Measurements from ENCODE around the gene PIM3. TPM values are rescaled to one million over a fixed set of nuclear protein-coding genes. Genes with fewer than 3 reads are reported as not detected.

Gene PIM3
- total and polyA plus RNA-seq, 2 of the 8 experiments (the other 6 are each of a cell fraction or from before 2014, with no cell fraction given), result 22.6 to 30.0 TPM

DNA sequence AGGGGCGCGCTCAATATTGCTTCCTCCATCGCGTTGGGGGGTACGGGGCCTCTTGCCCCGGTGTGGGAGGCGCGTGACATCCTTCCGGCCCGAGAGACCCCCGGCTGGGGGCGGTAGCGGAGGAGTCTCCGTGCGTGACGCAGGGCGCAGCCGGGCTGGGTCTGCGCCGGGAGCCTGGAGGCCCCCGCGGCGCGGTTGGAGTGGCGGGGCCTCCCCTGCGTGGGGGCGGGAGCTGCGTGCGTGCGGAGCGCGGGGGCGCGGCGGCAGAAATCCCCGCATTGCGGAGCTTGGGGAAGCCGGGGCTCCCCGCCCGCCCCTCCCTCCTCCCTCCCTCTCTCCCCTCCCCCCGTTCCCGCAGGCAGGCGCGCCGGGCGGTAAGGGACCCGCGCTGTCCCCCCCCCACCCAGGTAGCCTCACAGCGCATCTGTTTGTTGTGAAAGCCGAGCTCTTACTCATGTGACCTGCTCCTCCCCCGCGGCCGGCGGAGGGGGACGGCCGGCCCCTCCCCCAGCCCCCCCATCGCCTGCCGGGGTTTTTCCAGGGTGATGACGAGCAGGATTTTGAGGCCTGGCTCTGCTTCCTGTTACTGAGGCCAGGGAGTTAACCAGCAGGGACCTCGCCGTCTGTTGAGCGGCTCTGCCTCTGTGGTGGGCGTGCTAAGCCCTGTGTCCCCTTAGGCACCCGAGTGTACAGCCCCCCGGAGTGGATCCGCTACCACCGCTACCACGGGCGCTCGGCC, 1.6 kb downstream of the PIM3 start:
- Histone ChIP-seq H3K9ac (replicated peaks in 1 of 4; ENCODE audit: extremely low read depth in 1 of 4, low read depth in 3 of 4, low read length in 3 of 4) (peak overlapping the region in 3 of 4 experiments; percentile 29 to 72 (median 66); a peak in 5 of 7 replicates), H3K27ac (ENCODE audit: low read depth, low read length) (peak overlapping the region; percentile 79), H3K23ac (ENCODE audit: insufficient read length) (no peak overlapping the region), H3K4me2 (ENCODE audit: insufficient read depth in 1 of 2, low read depth in 2 of 2, low read length in 2 of 2) (peak overlapping the region; percentile 51 to 96), H2BK5ac (ENCODE audit: low read depth, low read length) (peak overlapping the region; percentile 83), H3K27me3 (replicated peaks in 1 of 4; ENCODE audit: control insufficient read depth in 3 of 4, extremely low read depth in 1 of 4, insufficient read depth in 3 of 4, low read length in 3 of 4) (peaks cover 0 to 12% (median 6%) of the 10 kb centered on the region in 4 experiments; a peak in 6 of 7 replicates), H2AK5ac (ENCODE audit: low read depth, low read length) (no peak overlapping the region), H4K20me1 (replicated peaks in 1 of 2; ENCODE audit: control insufficient read depth in 1 of 2, insufficient read depth in 2 of 2, low read length in 2 of 2) (peaks cover 16 to 20% of the 10 kb centered on the region in 2 experiments), H3K14ac (ENCODE audit: insufficient read length) (no peak overlapping the region), H3K4ac (replicated peaks; ENCODE audit: insufficient read length, low read depth, low read length) (no peak overlapping the region), H3K36me3 (ENCODE audit: control insufficient read depth in 2 of 4, insufficient read depth in 4 of 4, low read length in 3 of 4) (peaks cover 8 to 18% (median 12%) of the 10 kb centered on the region in 4 experiments; a peak in 6 of 8 replicates), H3K9me3 (ENCODE audit: insufficient read depth in 2 of 2, low read depth in 1 of 2, low read length in 1 of 2) (no peaks in the 10 kb centered on the region), H3K18ac (ENCODE audit: extremely low read depth, low read length) (peak overlapping the region; percentile 60; the same call in 1 of the 2 replicates), H2BK20ac (ENCODE audit: low read length) (no peak overlapping the region), H4K8ac (ENCODE audit: extremely low read depth, insufficient read depth, low read length) (peak overlapping the region; percentile 81), H3K4me1 (replicated peaks in 1 of 4; ENCODE audit: control insufficient read depth in 3 of 4, insufficient read depth in 4 of 4, low read length in 3 of 4) (peaks cover 0 to 27% (median 13%) of the 10 kb centered on the region in 4 experiments; a peak in 5 of 7 replicates), H3K79me2 (ENCODE audit: control insufficient read depth in 1 of 2, insufficient read depth in 2 of 2, low read length in 2 of 2) (peaks cover 0 to 19% of the 10 kb centered on the region in 2 experiments; a peak in 1 of 4 replicates), H3K23me2 (ENCODE audit: low read depth, low read length) (peaks cover 13% of the 10 kb centered on the region; the same call in 1 of the 2 replicates), H2BK120ac (replicated peaks; ENCODE audit: low read depth, low read length) (no peak overlapping the region), H3K56ac (replicated peaks; ENCODE audit: insufficient read length, low read depth, low read length) (peak overlapping the region; percentile 75), H3K79me1 (ENCODE audit: low read depth, low read length) (0 out of 2 replicates have a peak, but pooled peaks cover 2% of the 10 kb centered on the region), H4K91ac (replicated peaks; ENCODE audit: insufficient read length, low read length) (peak overlapping the region; percentile 96), H3K4me3 (ENCODE audit: extremely low read depth in 1 of 4, insufficient read depth in 2 of 4, low read depth in 3 of 4, low read length in 4 of 4) (peak overlapping the region; percentile 49 to 79 (median 74)), H2BK15ac (ENCODE audit: low read length) (no peak overlapping the region; the same call in 1 of the 2 replicates), H2AFZ (ENCODE audit: low read length) (no peak overlapping the region), H2BK12ac (ENCODE audit: low read depth, low read length) (peak overlapping the region; percentile 75; the same call in 1 of the 2 replicates), H4K5ac (ENCODE audit: insufficient read length, low read depth, low read length) (peak overlapping the region; percentile 34)
- ChIA-PET CTCF (ENCODE audit: partially characterized antibody) (interaction anchor here (0.8 to 1.7 kb wide), 4 partner anchors 18 to 194 kb away, joined by 3 to 4 read pairs (median 4); no protein-coding TSS in a partner anchor), POLR2A (ENCODE audit: partially characterized antibody) (interaction anchor here (0.6 to 2.6 kb wide), 5 partner anchors 10 to 69 kb away, joined by 3 to 10 read pairs (median 7); partner anchors contain the start of gene ALG12)
- DNase-seq (ENCODE audit: low read depth in 1 of 2, low spot score in 2 of 2) (peak in 1 of 2 experiments; percentile 77), FAIRE-seq (no peak)
- WGBS, 2 experiments (ENCODE audit: extremely low coverage in 1 of 2, insufficient coverage in 1 of 2, insufficient read length in 1 of 2, insufficient replicate concordance in 2 of 2, low coverage in 1 of 2, low lambda C conversion rate in 2 of 2, missing lambda C conversion rate in 1 of 2), result 27% methylated on average over 23 of the region's 70 CpGs; no CpG with 5 or more reads in 1 of the 2 experiments
- TF ChIP-seq BRCA1 (IDR thresholded peaks at IDR 0.05; ENCODE audit: low read depth, low read length) (no peak), CBX5 (IDR thresholded peaks at IDR 0.05; ENCODE audit: low read depth, low read length) (no peak), MAFK (IDR thresholded peaks at IDR 0.05; ENCODE audit: low read depth, low read length) (no peak), KDM4A (IDR thresholded peaks at IDR 0.05; ENCODE audit: low read depth, low read length, severe bottlenecking) (no peak), ASH2L (IDR thresholded peaks at IDR 0.05; ENCODE audit: low read length) (no peak), SIRT6 (IDR thresholded peaks at IDR 0.05; ENCODE audit: low read length) (no peak), JUN (IDR thresholded peaks at IDR 0.05; ENCODE audit: low read depth, low read length) (no peak), POU5F1 (IDR thresholded peaks at IDR 0.05; ENCODE audit: low read depth, low read length) (no peak), RNF2 (IDR thresholded peaks at IDR 0.05; ENCODE audit: borderline replicate concordance, low read depth, low read length, missing control alignments, poor library complexity, severe bottlenecking) (no peak), SUZ12 (IDR thresholded peaks at IDR 0.05; ENCODE audit: low read length) (no peak), YY1 (IDR thresholded peaks at IDR 0.05; ENCODE audit: low read depth, low read length) (no peak)

All from H1 (cell line).